NCI-H1694 (cell line): Measurements from ENCODE around the gene PDE6H.

Experiments used
- DNase-seq: peaks from one replicate; lab custom pipeline; 2025; lab: John Stamatoyannopoulos, UW

The PDE6H gene

DNA sequence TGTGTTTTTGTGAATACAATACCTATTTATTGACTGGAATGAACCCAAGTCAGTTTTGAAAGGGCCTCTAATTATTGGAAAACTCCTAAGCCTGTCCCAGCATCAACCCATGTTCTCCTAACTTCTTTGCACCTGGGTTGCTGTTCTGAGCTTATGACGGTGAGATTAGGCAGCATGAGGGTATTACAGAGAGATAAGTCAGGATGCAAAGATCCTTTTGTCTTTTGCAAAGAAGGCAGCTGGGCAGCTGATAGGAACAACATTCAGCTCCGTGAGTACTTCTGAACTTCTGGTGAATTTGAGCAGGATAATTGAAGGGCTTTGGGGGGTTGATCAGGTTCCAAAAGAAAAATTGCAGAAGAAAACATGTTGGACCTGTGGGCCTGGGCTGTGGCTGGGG, at the start of gene PDE6H:
Gene PDE6H, plus strand, starts transcription at position 227 of the 400 bp plus-strand sequence. CDS start 4,971 bp downstream, outside the sequence.
- no peak for DNase-seq

GRCh38 chr12:14923944-14924343, 48.9 kb upstream of the PDE6H start:
- no peak for DNase-seq

GRCh38 chr12:14924541-14924940, 48.3 kb upstream of the PDE6H start:
- DNase-seq: no peak

DNA sequence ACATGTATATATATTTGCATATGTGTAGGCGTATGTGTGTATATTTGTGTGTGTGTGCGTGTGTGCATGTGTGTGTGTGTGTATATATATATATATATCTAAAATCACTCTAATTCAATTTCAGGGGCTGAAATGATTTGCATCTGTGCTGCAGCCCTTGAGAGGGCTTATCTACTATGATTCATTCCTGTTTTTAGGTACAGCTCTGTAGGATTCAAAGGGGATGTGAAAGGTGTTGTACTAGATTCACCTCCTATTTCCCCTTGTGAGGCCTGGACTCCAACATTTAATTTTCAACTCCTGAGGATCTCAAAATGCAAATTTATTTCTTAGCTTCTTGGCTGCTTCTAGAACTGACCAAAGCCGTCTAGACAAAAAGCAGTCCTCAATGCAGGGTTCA, 45.6 kb upstream of the PDE6H start:
- DNase-seq: no peak

DNA sequence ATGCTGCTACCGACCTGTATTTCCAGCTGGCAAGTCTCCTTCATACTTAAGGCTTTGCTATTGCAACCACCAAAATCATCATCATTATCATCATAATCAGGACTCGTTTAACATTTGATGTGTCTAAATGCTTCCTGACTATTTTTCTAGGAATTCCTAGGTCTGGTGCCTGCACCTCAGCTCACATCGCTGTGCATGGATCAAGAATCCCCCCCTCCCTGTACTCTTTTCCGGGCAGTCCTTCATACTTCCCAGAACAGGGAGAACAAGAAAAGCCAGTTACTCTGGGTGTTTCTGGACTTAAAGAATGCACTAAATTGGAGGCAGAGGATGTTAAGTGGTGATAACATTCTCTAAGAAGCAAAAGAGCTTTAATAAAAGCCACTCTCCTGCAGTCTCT, 43.9 kb upstream of the PDE6H start:
- DNase-seq: no peak

GRCh38 chr12:14930299-14930698, 42.5 kb upstream of the PDE6H start:
- no peak for DNase-seq

DNA sequence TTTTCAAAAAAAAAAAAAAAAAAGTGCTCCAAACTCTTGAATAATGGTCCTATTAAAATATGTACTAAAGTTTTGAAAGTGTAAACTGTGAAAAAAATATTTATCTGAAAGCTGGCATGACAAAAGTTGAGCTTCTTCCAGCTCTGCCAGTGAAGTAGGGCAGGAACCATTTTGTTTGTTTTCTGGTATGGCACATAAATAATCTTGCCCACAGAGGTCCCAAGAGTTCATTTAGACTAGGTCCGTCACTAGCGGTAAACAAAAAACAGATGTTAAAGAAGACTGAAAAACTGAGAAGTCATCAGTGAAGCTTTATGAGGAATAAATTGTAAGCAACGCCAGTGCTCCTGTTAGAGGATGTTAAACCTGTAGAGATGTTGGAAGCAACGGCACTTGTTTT, 41.5 kb upstream of the PDE6H start:
- DNase-seq: no peak

GRCh38 chr12:14931791-14932560, 40.9 kb upstream of the PDE6H start:
- DNase-seq: no peak

DNA sequence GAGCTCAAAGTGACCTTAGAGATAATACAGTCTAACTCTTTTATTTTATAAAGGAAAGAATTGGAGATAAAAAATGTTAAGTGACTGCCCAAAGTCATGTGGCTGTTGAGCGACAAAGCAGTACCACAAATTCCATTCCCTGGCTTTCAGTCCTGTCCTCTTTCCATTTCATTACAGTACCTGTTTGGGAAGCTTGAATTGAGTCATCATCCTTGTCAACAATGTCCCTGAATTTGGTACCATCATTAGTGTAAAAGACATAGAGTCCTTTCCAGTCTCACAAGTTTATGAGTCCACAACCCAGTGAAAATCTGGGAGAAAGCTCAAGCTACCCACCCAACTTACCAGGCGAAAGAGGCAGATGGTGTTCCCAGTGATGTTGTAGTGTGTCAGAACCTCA, 38.3 kb upstream of the PDE6H start:
- no peak for DNase-seq

DNA sequence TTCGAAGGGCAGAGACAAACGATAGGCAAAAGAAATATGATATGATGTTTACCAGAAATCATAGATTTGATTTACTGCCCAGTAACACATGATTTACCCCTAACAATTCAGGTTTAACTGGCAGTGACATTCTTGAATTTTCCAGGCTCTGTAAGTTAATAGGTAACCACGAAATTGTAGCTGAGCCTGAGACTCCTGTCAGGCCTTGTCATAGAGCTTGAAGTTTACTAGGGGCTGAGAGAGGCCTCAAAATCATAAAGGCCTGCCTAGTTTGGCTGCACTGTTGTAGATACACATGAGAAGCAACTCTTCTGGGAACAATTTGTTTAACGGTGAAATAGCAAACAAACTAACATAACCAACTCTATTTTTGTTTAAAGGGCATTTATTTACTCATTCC, 37.8 kb upstream of the PDE6H start:
- DNase-seq: no peak

- DNase-seq: no peak
Measured at GRCh38 chr12:14936224-14936861, 36.5 kb upstream of the PDE6H start.

- DNase-seq: no peak
Measured at GRCh38 chr12:14937014-14937413, 35.8 kb upstream of the PDE6H start.

DNA sequence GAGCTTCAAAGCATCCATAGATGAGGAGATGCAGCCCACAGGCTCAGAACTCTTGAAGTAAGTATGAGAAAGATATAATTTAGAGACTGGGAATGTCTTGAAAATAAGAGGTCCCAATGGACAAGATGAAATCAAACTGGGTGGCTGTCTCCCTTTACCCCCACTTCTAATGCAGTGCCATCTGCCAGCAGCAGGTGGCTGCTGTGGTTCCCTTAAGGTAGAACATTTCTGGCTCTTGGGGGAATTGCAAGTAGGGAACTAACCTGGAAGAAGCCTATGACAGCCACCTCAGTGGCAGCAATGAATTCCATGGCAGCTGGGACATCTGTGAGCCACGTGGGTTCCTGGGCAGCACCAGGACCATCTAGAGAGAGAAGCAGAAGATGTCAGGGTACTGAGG, 35.2 kb upstream of the PDE6H start:
- no peak for DNase-seq

DNA sequence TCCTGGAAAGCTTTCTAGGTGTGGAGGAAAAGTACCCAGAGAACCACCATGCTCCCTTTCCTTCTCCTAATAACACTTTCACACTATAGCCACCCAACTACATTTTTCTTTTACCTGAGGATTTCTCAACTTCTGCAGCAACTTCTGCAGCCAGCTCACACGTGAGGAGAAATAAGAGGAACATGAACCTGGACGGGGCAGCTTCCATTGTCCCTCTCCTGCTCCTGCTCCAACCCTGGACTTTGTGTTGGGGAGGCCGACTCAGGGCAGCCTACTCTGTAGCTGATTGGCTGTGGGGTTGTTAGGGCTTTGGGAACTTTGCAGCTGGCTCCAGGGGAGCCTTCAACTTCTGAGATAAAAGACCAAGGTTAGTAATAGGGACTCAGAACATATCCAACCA, 34.5 kb upstream of the PDE6H start, which contains the start of gene ERP27:
Gene ERP27, minus strand, starts transcription at position 237 of the 400 bp plus-strand sequence. Its CDS starts 29 bp downstream, at position 208.
- no peak for DNase-seq

DNA sequence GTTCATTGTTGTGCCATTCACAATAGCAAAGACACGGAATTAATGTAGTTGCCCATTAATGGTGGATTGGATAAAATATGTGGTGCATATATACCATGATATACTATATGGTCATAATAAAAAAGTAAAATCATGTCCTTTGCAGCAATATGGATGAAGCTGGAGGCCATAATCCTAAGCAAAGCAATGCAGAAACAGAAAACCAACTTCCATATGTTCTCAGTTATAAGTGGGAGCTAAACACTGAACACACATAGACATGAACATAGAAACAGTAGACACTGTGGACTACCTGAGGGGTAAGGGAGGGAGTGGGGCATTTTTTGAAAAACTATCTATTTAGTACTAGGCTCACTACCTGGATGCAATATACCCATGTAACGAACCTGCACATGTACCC, 31.5 kb upstream of the PDE6H start:
- DNase-seq: no peak

GRCh38 chr12:14942196-14942931, 30.5 kb upstream of the PDE6H start:
- no peak for DNase-seq

GRCh38 chr12:14946162-14946561, 26.7 kb upstream of the PDE6H start:
- no peak for DNase-seq

GRCh38 chr12:14946861-14947260, 26.0 kb upstream of the PDE6H start:
- no peak for DNase-seq

DNA sequence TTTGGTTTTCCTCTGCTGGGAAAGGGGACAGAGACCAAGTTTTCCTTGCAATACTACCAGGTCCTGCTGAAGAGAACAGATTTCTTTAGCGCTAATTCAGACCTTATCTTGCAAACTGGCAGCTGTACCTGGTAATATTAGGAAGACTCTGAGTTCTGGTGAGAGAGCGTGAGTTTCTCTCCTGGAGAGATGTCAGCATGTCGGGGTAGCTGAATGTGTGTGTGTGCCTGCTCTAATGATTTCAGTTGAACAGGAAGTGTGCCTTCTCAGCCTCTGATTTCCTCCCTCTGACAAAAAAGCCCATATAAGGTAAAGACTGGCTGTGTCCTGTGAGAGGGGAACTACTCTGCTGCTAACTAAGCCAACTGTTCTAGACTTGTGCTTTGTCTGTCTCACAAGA, 24.2 kb upstream of the PDE6H start:
- peak; percentile 74 for DNase-seq

GRCh38 chr12:14949631-14950030, 23.2 kb upstream of the PDE6H start:
- no peak for DNase-seq

DNA sequence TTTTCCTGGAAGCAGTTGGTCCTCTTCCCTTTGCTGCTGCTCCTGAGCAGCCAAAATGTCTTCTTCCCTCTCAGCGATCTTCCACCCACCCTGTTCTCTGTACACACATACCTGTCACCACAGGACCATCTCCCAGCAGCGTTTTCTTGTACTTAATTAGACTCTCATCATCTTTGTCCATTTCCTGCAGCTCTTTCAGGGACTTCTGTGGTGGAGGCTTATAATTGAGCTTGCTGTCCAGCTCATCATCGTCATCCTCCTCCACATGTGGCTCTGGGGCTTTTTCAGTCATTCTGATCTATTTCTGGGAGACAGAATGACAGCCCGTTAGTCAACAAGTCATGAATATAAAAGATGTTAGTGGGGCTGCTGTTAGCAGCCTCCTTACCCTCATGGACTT, 22.4 kb upstream of the PDE6H start:
- no peak for DNase-seq

DNA sequence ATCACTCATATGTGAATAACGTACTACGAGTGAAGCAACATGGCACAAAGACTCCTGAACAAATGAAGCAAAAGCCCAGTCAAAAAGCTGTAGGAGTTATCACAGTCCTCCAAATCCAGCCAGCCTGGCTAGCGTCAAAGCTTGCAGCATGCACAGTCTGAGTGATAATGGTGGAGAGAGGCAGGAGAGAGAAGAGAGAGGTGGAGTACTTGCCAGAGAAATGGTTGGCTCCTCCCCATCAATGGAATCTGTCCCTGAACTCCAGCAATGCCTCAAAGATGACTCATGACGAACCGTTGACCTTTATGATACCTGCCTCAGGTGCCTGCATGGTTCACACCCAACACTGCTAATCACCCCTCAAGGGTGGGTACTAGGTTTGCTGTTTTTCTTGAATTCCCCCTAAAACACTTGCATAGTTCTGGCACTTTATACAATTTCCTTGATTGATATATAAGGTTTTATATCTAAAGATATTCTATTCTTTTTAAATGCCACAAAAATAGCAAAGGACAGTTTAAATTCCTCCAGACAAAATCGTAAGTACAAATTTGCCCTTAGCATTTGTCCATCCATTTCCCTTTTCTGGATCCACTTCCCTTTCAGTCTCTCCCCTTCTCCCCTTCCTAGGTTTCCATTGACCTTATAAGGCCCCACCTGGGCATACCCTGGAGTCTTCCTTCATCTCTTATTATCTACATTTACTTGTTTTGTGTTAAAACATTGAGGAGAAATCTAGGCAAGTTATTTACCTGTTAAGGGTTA, 21.7 kb upstream of the PDE6H start:
- no peak for DNase-seq
